ENCODE measurements around the gene WDR7. TPM values are rescaled to one million over a fixed set of nuclear protein-coding genes. Genes with fewer than 3 reads are reported as not detected.

The WDR7 gene
- total RNA-seq, 1 experiment from 2014 or later, result 11.5 TPM

DNA sequence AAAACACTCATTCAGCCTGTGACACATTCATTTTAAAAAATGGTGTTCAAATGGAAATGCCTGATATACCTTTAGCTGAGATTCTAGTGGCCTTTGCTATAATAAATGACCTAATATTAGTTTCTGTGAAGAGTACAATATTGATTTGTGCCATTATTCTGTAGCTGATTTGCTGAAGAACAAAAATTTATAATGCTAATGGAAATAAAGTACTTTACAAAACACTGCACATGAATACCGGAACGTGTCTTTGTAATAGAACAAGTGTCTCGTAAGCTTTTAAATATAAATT, 138.7 kb downstream of the WDR7 start:
- Histone ChIP-seq H3K4me1 (ENCODE audit: control insufficient read depth in 1 of 2, insufficient read depth in 2 of 2, low read length in 2 of 2) (no peaks in the 10 kb centered on the region), H4K20me1 (ENCODE audit: insufficient read depth) (no peaks in the 10 kb centered on the region), H3K27ac (ENCODE audit: low read depth, low read length) (no peak overlapping the region), H3K4me3 (replicated peaks in 1 of 2; ENCODE audit: low read depth in 1 of 2, low read length in 2 of 2) (no peak overlapping the region), H3K27me3 (ENCODE audit: insufficient read depth, low read length) (no peaks in the 10 kb centered on the region), H3K9me3 (ENCODE audit: control insufficient read depth in 1 of 2, insufficient read depth in 1 of 2, low read depth in 1 of 2, low read length in 2 of 2) (no peaks in the 10 kb centered on the region), H3K36me3 (ENCODE audit: control insufficient read depth in 1 of 2, insufficient read depth in 2 of 2, low read length in 2 of 2) (no peaks in the 10 kb centered on the region), H3K9ac (ENCODE audit: low read length) (no peak overlapping the region), H3K9me2 (ENCODE audit: insufficient read depth) (no peaks in the 10 kb centered on the region), H2AFZ (ENCODE audit: low read depth, low read length, poor library complexity, severe bottlenecking) (no peak overlapping the region), H3K79me2 (ENCODE audit: insufficient read depth, low read length) (no peaks in the 10 kb centered on the region), H3K4me2 (ENCODE audit: low read length) (no peak overlapping the region)
- ATAC-seq (no peak), DNase-seq (ENCODE audit: low read depth, low spot score) (no peak)
- TF ChIP-seq CBX3 (IDR thresholded peaks at IDR 0.05; ENCODE audit: low read depth) (no peak), JUND (IDR thresholded peaks at IDR 0.05) (no peak), EZH2phosphoT487 (IDR thresholded peaks at IDR 0.05; ENCODE audit: borderline replicate concordance) (no peak), SRF (IDR thresholded peaks at IDR 0.05; ENCODE audit: low read depth) (no peak), REST (IDR thresholded peaks at IDR 0.05; ENCODE audit: low read depth) (no peak), ATF3 (IDR thresholded peaks at IDR 0.05) (no peak), ELF1 (IDR thresholded peaks at IDR 0.05; ENCODE audit: borderline replicate concordance, low read depth) (no peak), POLR2AphosphoS5 (IDR thresholded peaks at IDR 0.05; ENCODE audit: low read depth, low read length) (no peak), EGR1 (IDR thresholded peaks at IDR 0.05; ENCODE audit: low read depth) (no peak), EZH2 (IDR thresholded peaks at IDR 0.05) (no peak), RAD21 (IDR thresholded peaks at IDR 0.05; ENCODE audit: low read depth) (no peak), CEBPB (IDR thresholded peaks at IDR 0.05; ENCODE audit: low read depth) (no peak), POLR2A (IDR thresholded peaks at IDR 0.05; ENCODE audit: borderline replicate concordance, extremely low read depth, insufficient read depth, insufficient read length) (no peak), YY1 (IDR thresholded peaks at IDR 0.05; ENCODE audit: extremely low read depth, insufficient replicate concordance, low read depth, low read length) (no peak), ZBTB33 (IDR thresholded peaks at IDR 0.05; ENCODE audit: extremely low read depth, insufficient replicate concordance, low read length) (no peak)
- intact Hi-C loops (cut with micrococcal nuclease), result loop anchor here (1.0 kb wide), 1 partner anchor 656 kb away; no protein-coding TSS in a partner anchor
- CTCF ChIA-PET, result interaction anchor here (0.7 to 1.2 kb wide), 5 partner anchors 10 to 69 kb away, joined by 3 to 4 read pairs (median 3); no protein-coding TSS in a partner anchor
- BruUV-seq (replicated peaks), result no TSS peak
- RAD21 ChIA-PET (ENCODE audit: low non-redundant PET in 1 of 2, low total read pairs in 2 of 2, uncharacterized antibody in 2 of 2, unreplicated experiment in 2 of 2), result no interaction called here
- POLR2A ChIA-PET, result no interaction called here
